Activated T-cell treated with anti-CD3 and anti-CD28 coated beads, Interleukin-2, amount 50 U/mL, for 72 hours (primary cell): ENCODE results near the gene SLC16A6. TPM values are rescaled to one million over a fixed set of nuclear protein-coding genes. Genes with fewer than 3 reads are reported as not detected.
"Not testable (repeated sequence)": the region's sequence is repeated elsewhere in the genome, so short reads cannot be mapped to it uniquely, and the experiment has no call there.

Source experiments
- ATAC-seq, 2 donors: fragments of 150-1000 bp; cut with Tn5 transposase; replicated peaks in 1 of 2; 2 replicates each; pipeline ENCODE4 v1.10.0; 2021; ENCODE audit warnings: moderate library complexity in 2 of 2, mild to moderate bottlenecking in 1 of 2
- DNase-seq, 2 donors: peaks; one replicate each; pipeline ENCODE4 v3.0.0; 2021 to 2022; ENCODE audit warnings: mixed read lengths in 1 of 2
- H3K27ac Mint-ChIP-seq: one replicate; pipeline ENCODE4 v1.8.0; 2022; ENCODE audit warnings: mild to moderate bottlenecking, moderate library complexity, mixed read lengths
- H3K27me3 Mint-ChIP-seq: one replicate; pipeline ENCODE4 v1.8.0; 2022; ENCODE audit warnings: low read depth, mixed read lengths
- H3K36me3 Mint-ChIP-seq, 2 donors: one replicate each; pipeline ENCODE4 v1.8.0; 2022; ENCODE audit warnings: mixed read lengths in 2 of 2, mild to moderate bottlenecking in 1 of 2; ENCODE audit not compliant: insufficient read depth in 2 of 2
- H3K4me1 Mint-ChIP-seq: one replicate; pipeline ENCODE4 v1.8.0; 2022; ENCODE audit warnings: low read depth, mixed read lengths
- H3K4me3 Mint-ChIP-seq, 2 donors: one replicate each; pipeline ENCODE4 v1.8.0; 2022; ENCODE audit warnings: mild to moderate bottlenecking in 2 of 2, mixed read lengths in 2 of 2, moderate library complexity in 2 of 2
- H3K9me3 Mint-ChIP-seq, 2 donors: one replicate each; pipeline ENCODE4 v1.8.0; 2022; ENCODE audit warnings: mixed read lengths in 2 of 2
- total RNA-seq, 2 donors: library from RNA; stranded (reverse); gene quantifications; one replicate each; pipeline ENCODE4 v1.2.3, GENCODE V29; 2022

SLC16A6 gene
- total RNA-seq, 2 donors from 2014 or later, result 5.9 to 8.7 TPM

- Mint-ChIP-seq H3K36me3 (peaks cover 5 to 6% of the 10 kb centered on the region in 2 donors), H3K9me3 (no peaks in the 10 kb centered on the region), H3K27me3 (no peaks in the 10 kb centered on the region), H3K4me1 (peaks cover 39% of the 10 kb centered on the region), H3K4me3 (no peak overlapping the region), H3K27ac (no peak overlapping the region)
- no peak for ATAC-seq
- no peak for DNase-seq
Measured at GRCh38 chr17:68229619-68230018, 61.3 kb downstream of the SLC16A6 start.

- no peaks in the 10 kb centered on the region for H3K9me3 Mint-ChIP-seq
- ATAC-seq, result no peak
Measured at GRCh38 chr17:68228817-68229570, 61.9 kb downstream of the SLC16A6 start.

GRCh38 chr17:68228039-68228680, 62.8 kb downstream of the SLC16A6 start:
- ATAC-seq (peak; percentile 90 to 94), DNase-seq (peak; percentile 33 to 59)
- H3K9me3 Mint-ChIP-seq, H3K27me3 Mint-ChIP-seq, H3K36me3 Mint-ChIP-seq: not testable (repeated sequence)
- Mint-ChIP-seq H3K4me3 (peak overlapping the region; percentile 58 to 63), H3K27ac (peak overlapping the region; percentile 85), H3K4me1 (peaks cover 35% of the 10 kb centered on the region)

More at GRCh38 chr17:68228817-68229570, 61.9 kb downstream of the SLC16A6 start:
- Mint-ChIP-seq H3K36me3 (peaks cover 5 to 6% of the 10 kb centered on the region in 2 donors), H3K4me1 (peaks cover 35% of the 10 kb centered on the region), H3K4me3 (no peak overlapping the region), H3K27me3 (no peaks in the 10 kb centered on the region), H3K27ac (peak overlapping the region; percentile 12)
- DNase-seq, result no peak

- ATAC-seq, DNase-seq, H3K27me3 Mint-ChIP-seq, H3K36me3 Mint-ChIP-seq, H3K27ac Mint-ChIP-seq, H3K9me3 Mint-ChIP-seq, H3K4me3 Mint-ChIP-seq: not testable (repeated sequence)
- peaks cover 30% of the 10 kb centered on the region for H3K4me1 Mint-ChIP-seq
Measured at GRCh38 chr17:68225055-68225454, 65.9 kb downstream of the SLC16A6 start.

- Mint-ChIP-seq H3K4me1 (peaks cover 27% of the 10 kb centered on the region), H3K9me3 (no peaks in the 10 kb centered on the region), H3K27me3 (no peaks in the 10 kb centered on the region), H3K4me3 (no peak overlapping the region), H3K36me3 (peaks cover 7 to 13% of the 10 kb centered on the region in 2 donors), H3K27ac (peak overlapping the region; percentile 25)
- no peak for ATAC-seq
- DNase-seq, result no peak
Measured at GRCh38 chr17:68222606-68223005, 68.3 kb downstream of the SLC16A6 start.

GRCh38 chr17:68221786-68222185, 69.1 kb downstream of the SLC16A6 start:
- no peak for DNase-seq
- Mint-ChIP-seq H3K36me3 (peaks cover 7 to 13% of the 10 kb centered on the region in 2 donors), H3K27me3 (no peaks in the 10 kb centered on the region), H3K4me1 (peaks cover 21% of the 10 kb centered on the region), H3K27ac (no peak overlapping the region), H3K9me3 (no peaks in the 10 kb centered on the region), H3K4me3 (no peak overlapping the region)
- no peak for ATAC-seq

GRCh38 chr17:68220786-68221185, 70.1 kb downstream of the SLC16A6 start:
- H3K27ac Mint-ChIP-seq, DNase-seq, H3K9me3 Mint-ChIP-seq, ATAC-seq, H3K4me3 Mint-ChIP-seq, H3K27me3 Mint-ChIP-seq: not testable (repeated sequence)
- peaks cover 13% of the 10 kb centered on the region in 2 donors for H3K36me3 Mint-ChIP-seq
- peaks cover 21% of the 10 kb centered on the region for H3K4me1 Mint-ChIP-seq

- not testable (repeated sequence) for DNase-seq, H3K27ac Mint-ChIP-seq, H3K9me3 Mint-ChIP-seq, ATAC-seq, H3K4me3 Mint-ChIP-seq, H3K27me3 Mint-ChIP-seq
- Mint-ChIP-seq H3K4me1 (peaks cover 21% of the 10 kb centered on the region), H3K36me3 (peaks cover 13 to 14% of the 10 kb centered on the region in 2 donors)
Measured at GRCh38 chr17:68220186-68220585, 70.7 kb downstream of the SLC16A6 start.

GRCh38 chr17:68219429-68219828, 71.5 kb downstream of the SLC16A6 start:
- peaks cover 20% of the 10 kb centered on the region for H3K4me1 Mint-ChIP-seq
- not testable (repeated sequence) for H3K9me3 Mint-ChIP-seq, H3K27me3 Mint-ChIP-seq, DNase-seq, ATAC-seq, H3K27ac Mint-ChIP-seq, H3K4me3 Mint-ChIP-seq
- H3K36me3 Mint-ChIP-seq, result peaks cover 11 to 20% of the 10 kb centered on the region in 2 donors

Other genes starting within 250 kb of the SLC16A6 start
- 100 to 1,000 TPM; 185 to 224 TPM for gene AMZ2, start 43.1 kb downstream of the SLC16A6 start, total RNA-seq
- gene ARSG, start 368 bp upstream of the SLC16A6 start, total RNA-seq, result 10 to 100 TPM; 24.2 to 24.6 TPM
- gene WIPI1, start 166.4 kb upstream of the SLC16A6 start, total RNA-seq, result 10 to 100 TPM; 61.0 to 85.8 TPM
- 100 to 1,000 TPM; 245 to 252 TPM for gene PRKAR1A, start 221.3 kb upstream of the SLC16A6 start, total RNA-seq